OCI-LY1 (cell line): Measurements from ENCODE around the gene POU4F3.

Experiments used
- H2AFZ ChIP-seq: fragments of 200-600 bp; sonication (generic), shearing (Covaris generic); 2 replicates; pipeline ENCODE4 v1.6.0; 2014; ENCODE audit warnings: antibody characterized with exemption, mild to moderate bottlenecking, low read length
- H3F3A ChIP-seq: fragments of 200-600 bp; sonication (generic), shearing (Covaris generic); 2 replicates; pipeline ENCODE4 v1.6.0; 2014; ENCODE audit warnings: mild to moderate bottlenecking, antibody characterized with exemption, low read length, moderate library complexity; ENCODE audit not compliant: insufficient read depth
- H3K27ac ChIP-seq: fragments of 200-600 bp; sonication (generic); 2 replicates; pipeline ENCODE4 v1.5.1; 2014; ENCODE audit warnings: low read length, mixed run types, mild to moderate bottlenecking, low read depth; ENCODE audit not compliant: poor library complexity, severe bottlenecking
- H3K27me3 ChIP-seq: fragments of 200-600 bp; sonication (generic); 2 replicates; pipeline ENCODE4 v1.6.0; 2014; ENCODE audit warnings: antibody characterized with exemption, mild to moderate bottlenecking, low read length, moderate library complexity; ENCODE audit not compliant: insufficient read depth
- H3K36me3 ChIP-seq: fragments of 200-600 bp; sonication (generic); 2 replicates; pipeline ENCODE4 v1.6.1; 2014; ENCODE audit warnings: mild to moderate bottlenecking, antibody characterized with exemption, low read length, moderate library complexity, mixed read lengths; ENCODE audit not compliant: insufficient read depth
- H3K4me1 ChIP-seq: fragments of 200-600 bp; sonication (generic); 2 replicates; pipeline ENCODE4 v1.5.1; 2014; ENCODE audit warnings: mild to moderate bottlenecking, low read length, moderate library complexity; ENCODE audit not compliant: insufficient read depth, severe bottlenecking
- H3K4me2 ChIP-seq: fragments of 200-600 bp; sonication (generic), shearing (Covaris generic); 2 replicates; pipeline ENCODE4 v1.6.1; 2014; ENCODE audit warnings: low read length
- H3K4me3 ChIP-seq: fragments of 200-600 bp; sonication (generic); 2 replicates; pipeline ENCODE4 v1.5.1; 2014; ENCODE audit warnings: low read length, low read depth, mild to moderate bottlenecking, mixed read lengths; ENCODE audit not compliant: poor library complexity, severe bottlenecking
- H3K79me2 ChIP-seq: fragments of 200-600 bp; shearing (Covaris generic); 2 replicates; pipeline ENCODE4 v1.6.1; 2016; ENCODE audit warnings: mixed run types, low read length, mixed read lengths; ENCODE audit not compliant: insufficient read depth
- H3K9ac ChIP-seq: fragments of 200-600 bp; sonication (generic), shearing (Covaris generic); 2 replicates; pipeline ENCODE4 v1.6.1; 2014; ENCODE audit warnings: mild to moderate bottlenecking, low read length, mixed read lengths
- H3K9me2 ChIP-seq: fragments of 200-600 bp; sonication (generic), shearing (Covaris generic); 2 replicates; pipeline ENCODE4 v1.6.1; 2014; ENCODE audit warnings: low read depth, mild to moderate bottlenecking, low read length, mixed read lengths
- H3K9me3 ChIP-seq: fragments of 200-600 bp; shearing (Covaris generic); 2 replicates; pipeline ENCODE4 v1.6.1; 2014; ENCODE audit warnings: low read length, mixed read lengths
- H4K20me1 ChIP-seq: fragments of 200-600 bp; sonication (generic), shearing (Covaris generic); 2 replicates; pipeline ENCODE4 v1.6.0; 2016; ENCODE audit warnings: mild to moderate bottlenecking, low read length; ENCODE audit not compliant: insufficient read depth
- CTCF ChIP-seq: fragments of 200-600 bp; sonication (generic), shearing (Covaris generic); IDR thresholded peaks from 2 replicates; pipeline ENCODE4 v1.5.1; 2017; ENCODE audit warnings: mild to moderate bottlenecking, antibody characterized with exemption, low read length, moderate library complexity, mixed read lengths
- EZH2 ChIP-seq: fragments of 200-600 bp; sonication (generic), shearing (Covaris generic); IDR thresholded peaks from 2 replicates; pipeline ENCODE4 v1.8.0; 2017; ENCODE audit warnings: borderline replicate concordance, mixed run types, mild to moderate bottlenecking, antibody characterized with exemption, low read length, moderate library complexity, mixed read lengths

The POU4F3 gene

GRCh38 chr5:146342882-146343865, 4.5 kb downstream of the POU4F3 start:
- H3K9me2 ChIP-seq, result no peaks in the 10 kb centered on the region
- no peak for TF ChIP-seq CTCF
- no peak for TF ChIP-seq EZH2
- H3K36me3 ChIP-seq, result no peaks in the 10 kb centered on the region
- no peak overlapping the region for H3K27ac ChIP-seq
- no peaks in the 10 kb centered on the region for H3K9me3 ChIP-seq
- no peak overlapping the region for H2AFZ ChIP-seq
- H4K20me1 ChIP-seq, result no peaks in the 10 kb centered on the region
- no peak overlapping the region for H3K4me3 ChIP-seq
- H3K9ac ChIP-seq, result no peak overlapping the region
- H3K79me2 ChIP-seq, result no peaks in the 10 kb centered on the region
- H3K4me1 ChIP-seq, result no peaks in the 10 kb centered on the region
- H3F3A ChIP-seq, result no peaks in the 10 kb centered on the region
- H3K27me3 ChIP-seq, result no peaks in the 10 kb centered on the region
- H3K4me2 ChIP-seq, result no peak overlapping the region

DNA sequence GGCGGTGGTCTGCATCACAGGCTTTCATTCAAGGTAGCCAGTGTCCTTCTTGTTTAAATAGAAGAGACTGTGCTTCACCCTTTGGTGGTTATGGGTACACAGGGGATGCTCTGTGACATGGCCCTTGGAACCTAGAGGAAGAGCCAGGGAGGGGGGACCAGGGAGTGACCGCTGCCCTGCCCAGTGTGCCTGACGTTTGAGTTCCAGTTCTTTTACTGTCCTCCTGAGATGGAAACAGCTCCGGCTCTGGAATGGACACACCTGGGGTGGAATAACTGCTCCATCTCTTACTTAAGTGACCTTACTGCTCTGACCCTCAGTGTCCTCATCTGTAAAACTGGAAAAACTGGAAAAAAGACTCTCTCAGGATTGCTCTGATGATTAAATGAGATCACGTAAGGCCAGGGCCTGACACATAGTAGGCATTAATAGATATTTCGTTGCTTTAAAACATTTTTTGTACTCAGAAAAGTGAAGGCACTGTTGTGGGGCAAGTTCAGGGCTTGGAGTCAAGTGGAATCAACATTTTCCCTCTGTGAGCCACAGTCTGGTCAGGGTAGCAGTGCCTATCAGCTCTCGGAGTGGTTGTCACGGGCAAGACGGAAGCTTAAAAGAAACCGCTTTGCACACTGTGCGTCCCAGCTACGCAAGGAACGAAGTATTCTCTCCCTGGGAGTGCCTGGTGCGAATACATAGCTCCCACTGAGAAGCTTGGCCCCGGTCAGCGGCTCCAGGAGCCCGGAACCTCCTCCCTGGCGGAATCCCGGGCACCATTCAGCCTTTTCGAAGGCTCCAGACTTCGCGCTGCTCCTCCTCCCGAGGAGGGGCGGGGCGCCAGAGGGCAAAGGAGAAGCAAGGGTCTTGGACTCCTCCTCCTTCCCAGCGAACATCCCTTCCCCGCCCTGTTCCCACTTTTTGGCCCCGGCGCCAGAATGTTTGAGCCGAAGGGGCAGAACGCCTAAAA, 5.8 kb downstream of the POU4F3 start:
- Histone ChIP-seq H3K4me3 (no peak overlapping the region), H3K79me2 (no peaks in the 10 kb centered on the region), H3K9ac (no peak overlapping the region), H3K36me3 (no peaks in the 10 kb centered on the region), H3K9me3 (no peaks in the 10 kb centered on the region), H3K4me2 (no peak overlapping the region), H3K9me2 (no peaks in the 10 kb centered on the region), H3F3A (no peaks in the 10 kb centered on the region), H3K4me1 (no peaks in the 10 kb centered on the region), H2AFZ (no peak overlapping the region), H4K20me1 (no peaks in the 10 kb centered on the region), H3K27ac (no peak overlapping the region), H3K27me3 (no peaks in the 10 kb centered on the region)
- no peak for TF ChIP-seq EZH2
- TF ChIP-seq CTCF, result no peak

- H3K9ac ChIP-seq, result no peak overlapping the region
- no peak overlapping the region for H3K27ac ChIP-seq
- H3K36me3 ChIP-seq, result no peaks in the 10 kb centered on the region
- H3K9me2 ChIP-seq, result no peaks in the 10 kb centered on the region
- no peaks in the 10 kb centered on the region for H3K9me3 ChIP-seq
- H2AFZ ChIP-seq, result no peak overlapping the region
- no peaks in the 10 kb centered on the region for H3K4me1 ChIP-seq
- no peaks in the 10 kb centered on the region for H4K20me1 ChIP-seq
- H3K79me2 ChIP-seq, result no peaks in the 10 kb centered on the region
- H3K4me2 ChIP-seq, result no peak overlapping the region
- H3K4me3 ChIP-seq, result no peak overlapping the region
- H3F3A ChIP-seq, result no peaks in the 10 kb centered on the region
- TF ChIP-seq CTCF (no peak), EZH2 (no peak)
- H3K27me3 ChIP-seq, result no peaks in the 10 kb centered on the region
Measured at GRCh38 chr5:146345240-146345577, 6.6 kb downstream of the POU4F3 start.
